Heart right ventricle (tissue), 16 donors: ENCODE results near the gene SERPIND1. TPM values are rescaled to one million over a fixed set of nuclear protein-coding genes. Genes with fewer than 3 reads are reported as not detected.
"Not testable (repeated sequence)": the region's sequence is repeated elsewhere in the genome, so short reads cannot be mapped to it uniquely, and the experiment has no call there.

Experiments used
- ATAC-seq, 8 donors: fragments of 200-7000 bp; cut with Tn5 transposase; one replicate each; pipeline ENCODE4 v1.9.1; 2020; ENCODE audit warnings: mild to moderate bottlenecking in 8 of 8, moderate library complexity in 8 of 8, moderate number of reproducible peaks in 1 of 8
- DNase-seq, 2 donors: peaks; one replicate each; pipeline ENCODE4 v3.0.0-alpha.2; 2020
- H3K27ac ChIP-seq, 10 donors: fragments of 200-600 bp; sonication (generic) in 2 of 10; one replicate each; pipeline versions ENCODE4 v1.5.0 to v1.8.0; 2020 to 2022; ENCODE audit warnings: mild to moderate bottlenecking in 3 of 10
- H3K27me3 ChIP-seq, 7 donors: fragments of 200-600 bp; one replicate each; pipeline ENCODE4 v1.8.0; 2021 to 2022; ENCODE audit warnings: mild to moderate bottlenecking in 2 of 7
- H3K36me3 ChIP-seq, 9 donors: fragments of 200-600 bp; sonication (generic) in 1 of 9; one replicate each; pipeline versions ENCODE4 v1.5.0 to v1.8.0; 2020 to 2022; ENCODE audit warnings: mild to moderate bottlenecking in 2 of 9
- H3K4me1 ChIP-seq, 9 donors: fragments of 200-600 bp; sonication (generic) in 1 of 9; one replicate each; pipeline versions ENCODE4 v1.5.0 to v1.8.0; 2020 to 2022; ENCODE audit warnings: mild to moderate bottlenecking in 4 of 9
- H3K4me3 ChIP-seq, 10 donors: fragments of 200-600 bp; sonication (generic) in 2 of 10; one replicate each; pipeline versions ENCODE4 v1.5.0 to v1.8.0; 2020 to 2022; ENCODE audit warnings: mild to moderate bottlenecking in 7 of 10, moderate library complexity in 2 of 10
- H3K9me3 ChIP-seq, 11 donors: fragments of 200-600 bp in 10 of 11; sonication (generic) in 2 of 11; one replicate each; pipeline versions ENCODE4 v1.5.0 to v1.8.0; 2013 to 2022; ENCODE audit warnings: mild to moderate bottlenecking in 2 of 11, control low read depth in 1 of 11, moderate library complexity in 1 of 11
- WGBS, 2 donors: extraction: QIAGEN DNeasy Blood & Tissue Kit; methylation state at CpG; one replicate each; pipeline ENCODE4 v1.1.7; 2013; ENCODE audit warnings: inconsistent platforms in 1 of 2; 5-methylcytosine and 5-hydroxymethylcytosine counted together
- intact Hi-C, 10 donors: fragments of 100-400 bp; cut with DNase I; formaldehyde crosslinking; loops; one replicate each; pipeline versions ENCODE4 v1.11.1 to v1.14.2; 2022
- polyA plus RNA-seq, 2 donors: library from polyadenylated mRNA; stranded (reverse); fragments of 200-250 nt; gene quantifications; one replicate each; pipeline ENCODE4 v1.2.3, GENCODE V29; 2013
- total RNA-seq, 10 donors: library from RNA; stranded (reverse); fragmentation: NEBNext Ultra II Directional in 3 of 10; extraction: Animal tissue kit (Norgen Biotek cat#: 25700) in 3 of 10; gene quantifications; one replicate each; pipeline versions ENCODE4 v1.2.1 to v1.2.4, GENCODE V29; 2021 to 2023
- TF ChIP-seq, protein P1 (sequence below), 9 donors: fragments of 200-600 bp; sonication (generic) in 2 of 9; IDR thresholded peaks; one replicate each; pipeline versions ENCODE4 v1.5.0 to v1.8.0; 2021 to 2022; ENCODE audit warnings: antibody characterized with exemption in 9 of 9, mild to moderate bottlenecking in 5 of 9, moderate library complexity in 1 of 9
- donor health status: Arrhythmogenic right ventricular cardiomyopathy.
- donor health status: ischemic (EF 13 %, LVEDD 7.1; RV severe dilation, severe dysfunction).
- donor health status: healthy with polysubstance abuse.
- donor health status: DM: no; HTN: yes; CAD: no.
- donor health status: DM: no; HTN: no; CAD: no.
- donor health status: ischemic (EF 25% LVEDD 6.9; RV normal size, moderate dysfunction).
- donor health status: ischemic (EF 25% LVEDD 5.7; RV mildly dilated, moderate dysfunction).
- donor health status: healthy.
- donor health status: DM: yes; HTN: yes; CAD: no.
- donor health status: Ischemic cardiomyopathy.
- donor health status: ischemic (EF 35%, LVEDD 5.7; RV mildly dilated, moderate dysfunction).
- donor health status: nonischemic (EF 11% LVEDD 7.7; RV severe dilation, severe dysfunction).
- donor health status: DM: yes; HTN: yes; CAD: no.
- donor health status: PGD.
- donor health status: ischemic (EF 29% LVEDD 5.4; RV normal size, mild dysfunction).
- donor health status: nonischemic (EF 23%, LVEDD 6.1; RV moderate dilation, normal function).

Gene SERPIND1
- total and polyA plus RNA-seq, 12 donors: 0.07 to 0.26 (median 0.09) TPM; not detected in 7

DNA sequence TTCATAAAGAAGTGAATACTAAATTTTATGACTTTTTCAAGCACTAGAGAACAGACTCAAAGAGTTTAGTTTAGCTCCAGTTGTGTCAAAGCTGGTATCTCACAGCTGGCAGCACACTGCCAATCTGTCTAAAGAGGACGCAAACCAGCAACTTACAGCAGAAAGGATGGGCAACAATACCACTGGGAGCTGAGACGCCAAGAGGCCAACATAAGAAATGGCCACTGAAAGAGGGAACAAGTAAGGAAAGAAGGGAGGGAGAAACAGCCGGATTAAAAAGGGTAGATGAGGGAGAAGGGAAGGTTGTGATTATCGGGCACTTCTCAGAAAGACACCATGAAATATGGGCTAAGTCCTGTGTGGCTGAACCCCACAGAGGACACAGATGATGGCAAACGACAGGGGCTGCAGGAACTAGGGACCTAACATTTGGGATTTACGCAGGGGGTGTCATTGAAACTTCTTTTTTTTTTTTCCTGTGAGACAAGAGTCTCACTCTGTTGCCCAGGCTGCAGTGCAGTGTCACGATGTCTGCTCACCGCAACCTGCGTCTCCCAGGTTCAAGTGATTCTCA is 41.7 kb downstream of the SERPIND1 start:
- 95 to 96% methylated on average over 9 of the region's 9 CpGs for WGBS, 2 donors
- no peaks in the 10 kb centered on the region for H3K9me3 ChIP-seq
- DNase-seq: no peak
- H3K36me3 ChIP-seq: peaks cover 0 to 100% (median 80%) of the 10 kb centered on the region in 9 donors
- no peak for ATAC-seq
- H3K27ac ChIP-seq: no peak overlapping the region
- no peaks in the 10 kb centered on the region for H3K4me1 ChIP-seq
- TF ChIP-seq, protein P1, sequence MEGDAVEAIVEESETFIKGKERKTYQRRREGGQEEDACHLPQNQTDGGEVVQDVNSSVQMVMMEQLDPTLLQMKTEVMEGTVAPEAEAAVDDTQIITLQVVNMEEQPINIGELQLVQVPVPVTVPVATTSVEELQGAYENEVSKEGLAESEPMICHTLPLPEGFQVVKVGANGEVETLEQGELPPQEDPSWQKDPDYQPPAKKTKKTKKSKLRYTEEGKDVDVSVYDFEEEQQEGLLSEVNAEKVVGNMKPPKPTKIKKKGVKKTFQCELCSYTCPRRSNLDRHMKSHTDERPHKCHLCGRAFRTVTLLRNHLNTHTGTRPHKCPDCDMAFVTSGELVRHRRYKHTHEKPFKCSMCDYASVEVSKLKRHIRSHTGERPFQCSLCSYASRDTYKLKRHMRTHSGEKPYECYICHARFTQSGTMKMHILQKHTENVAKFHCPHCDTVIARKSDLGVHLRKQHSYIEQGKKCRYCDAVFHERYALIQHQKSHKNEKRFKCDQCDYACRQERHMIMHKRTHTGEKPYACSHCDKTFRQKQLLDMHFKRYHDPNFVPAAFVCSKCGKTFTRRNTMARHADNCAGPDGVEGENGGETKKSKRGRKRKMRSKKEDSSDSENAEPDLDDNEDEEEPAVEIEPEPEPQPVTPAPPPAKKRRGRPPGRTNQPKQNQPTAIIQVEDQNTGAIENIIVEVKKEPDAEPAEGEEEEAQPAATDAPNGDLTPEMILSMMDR (IDR thresholded peaks at IDR 0.05): no peak
- H3K4me3 ChIP-seq: no peak overlapping the region
- intact Hi-C loops: loop anchor here in 1 of 10 donors (10.0 kb wide), 1 partner anchor 61 kb away; no protein-coding TSS in a partner anchor
- no peaks in the 10 kb centered on the region for H3K27me3 ChIP-seq

DNA sequence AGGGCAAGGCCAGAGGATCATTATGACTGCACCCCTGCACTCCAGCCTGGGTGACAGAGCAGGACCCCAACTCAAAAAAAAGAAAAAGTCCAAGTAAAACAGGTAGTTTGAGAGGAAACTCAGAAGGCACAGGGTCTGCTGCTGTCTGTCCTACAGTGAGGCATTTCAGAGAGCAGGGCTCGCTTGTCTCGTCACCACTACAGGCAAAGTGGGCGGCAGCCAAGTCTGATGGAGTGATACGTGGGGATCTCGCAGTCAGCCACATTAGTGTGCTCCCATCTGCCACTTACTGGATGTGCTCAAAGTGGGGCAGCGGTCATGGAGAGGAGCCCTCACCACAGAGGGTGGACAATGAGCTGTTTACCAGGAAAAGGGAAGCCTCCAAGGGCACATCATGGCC is 42.6 kb downstream of the SERPIND1 start:
- 90 to 97% methylated on average over 6 of the region's 6 CpGs for WGBS, 2 donors
- H3K36me3 ChIP-seq: peaks cover 0 to 100% (median 78%) of the 10 kb centered on the region in 9 donors
- DNase-seq (no peak), ATAC-seq (no peak)
- TF ChIP-seq, protein P1 (IDR thresholded peaks at IDR 0.05): no peak
- H3K4me3 ChIP-seq: no peak overlapping the region
- no peaks in the 10 kb centered on the region for H3K4me1 ChIP-seq
- no peaks in the 10 kb centered on the region for H3K9me3 ChIP-seq
- no peaks in the 10 kb centered on the region for H3K27me3 ChIP-seq
- no peak overlapping the region for H3K27ac ChIP-seq
- intact Hi-C loops: loop anchor here in 1 of 10 donors (10.0 kb wide), 1 partner anchor 62 kb away; no protein-coding TSS in a partner anchor

DNA sequence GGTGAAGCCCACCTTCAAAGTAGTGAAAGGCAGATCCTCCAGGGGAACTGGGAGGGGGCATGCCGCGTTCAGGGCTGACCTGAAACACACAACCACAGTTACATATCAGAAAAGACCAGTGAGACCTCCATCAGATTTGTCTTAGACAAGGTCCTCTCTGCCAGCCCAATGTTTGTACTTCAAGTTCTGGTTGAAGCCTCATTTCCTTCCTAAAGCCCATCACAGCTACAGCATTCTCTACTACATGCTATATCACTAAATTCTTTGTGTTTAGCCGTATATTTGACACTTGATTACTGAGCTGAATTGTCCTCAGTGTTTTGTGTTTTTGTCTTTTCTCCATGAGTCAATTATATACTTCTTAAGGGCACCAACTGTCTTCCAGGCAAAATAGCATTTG is 44.6 kb downstream of the SERPIND1 start:
- H3K27ac ChIP-seq: no peak overlapping the region
- TF ChIP-seq, protein P1 (IDR thresholded peaks at IDR 0.05): no peak
- no peak for ATAC-seq
- no peak overlapping the region for H3K4me3 ChIP-seq
- WGBS, 2 donors: 83 to 89% methylated on average over 3 of the region's 3 CpGs
- DNase-seq: no peak
- intact Hi-C loops: loop anchor here in 1 of 10 donors (10.0 kb wide), 1 partner anchor 64 kb away; no protein-coding TSS in a partner anchor
- no peaks in the 10 kb centered on the region for H3K27me3 ChIP-seq
- peaks cover 0 to 100% (median 68%) of the 10 kb centered on the region in 9 donors for H3K36me3 ChIP-seq
- H3K9me3 ChIP-seq: no peaks in the 10 kb centered on the region
- H3K4me1 ChIP-seq: no peaks in the 10 kb centered on the region

DNA sequence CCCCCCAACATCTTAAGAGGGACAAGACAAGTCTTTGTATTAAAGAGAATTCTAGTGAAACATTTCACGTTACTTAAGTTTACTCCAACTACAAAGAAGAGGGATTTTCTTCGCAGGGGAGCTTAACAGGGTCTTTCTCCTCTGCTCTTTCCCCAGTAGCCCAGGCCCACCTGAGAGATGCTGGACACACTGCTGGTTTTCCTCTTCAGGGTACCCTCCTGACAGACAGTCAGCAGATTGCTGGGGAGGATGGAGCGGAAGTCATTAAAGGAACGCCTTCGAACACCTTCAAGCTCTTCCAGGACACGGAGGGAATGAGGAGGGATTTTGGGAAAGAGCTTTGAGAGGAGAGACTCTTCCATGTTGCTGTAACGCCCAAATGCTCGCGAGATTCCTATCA is 45.6 kb downstream of the SERPIND1 start:
- DNase-seq (no peak), ATAC-seq (no peak)
- WGBS, 2 donors: 97 to 98% methylated on average over 9 of the region's 9 CpGs
- Histone ChIP-seq H3K4me1 (no peaks in the 10 kb centered on the region), H3K4me3 (no peak overlapping the region), H3K36me3 (peaks cover 0 to 100% (median 71%) of the 10 kb centered on the region in 9 donors), H3K9me3 (no peaks in the 10 kb centered on the region), H3K27me3 (no peaks in the 10 kb centered on the region), H3K27ac (no peak overlapping the region)
- TF ChIP-seq, protein P1 (IDR thresholded peaks at IDR 0.05): no peak
- intact Hi-C loops: loop anchor here in 1 of 10 donors (10.0 kb wide), 1 partner anchor 65 kb away; no protein-coding TSS in a partner anchor

DNA sequence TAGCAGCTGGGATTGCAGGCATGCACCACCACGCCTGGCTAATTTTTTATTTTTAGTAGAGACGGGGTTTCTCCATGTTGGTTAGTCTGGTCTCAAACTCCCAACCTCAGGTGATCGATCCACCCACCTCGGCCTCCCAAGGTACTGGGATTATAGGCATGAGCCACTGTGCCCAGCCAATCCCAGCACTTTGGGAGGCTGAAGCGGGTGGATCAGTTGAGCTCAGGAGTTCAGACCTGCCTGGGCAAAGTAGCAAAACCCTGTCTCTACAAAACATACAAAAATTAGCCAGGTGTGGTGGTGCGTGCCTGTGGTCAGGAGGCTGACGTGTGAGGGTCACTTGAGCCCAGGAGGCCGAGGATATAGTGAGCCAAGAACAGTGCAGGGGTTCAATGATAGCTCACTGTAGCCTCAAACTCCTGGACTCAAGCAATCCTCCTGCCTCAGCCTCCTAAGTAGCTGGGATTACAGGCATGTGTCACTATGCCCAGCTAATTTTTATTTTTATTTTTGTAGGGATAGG is 47.9 kb downstream of the SERPIND1 start:
- H3K4me3 ChIP-seq, intact Hi-C loops, H3K4me1 ChIP-seq, ATAC-seq, H3K27ac ChIP-seq, H3K9me3 ChIP-seq, DNase-seq, H3K27me3 ChIP-seq: not testable (repeated sequence)
- H3K36me3 ChIP-seq: peaks cover 0 to 97% (median 48%) of the 10 kb centered on the region in 9 donors
- WGBS, 2 donors: 97 to 98% methylated on average over 8 of the region's 8 CpGs
